HUES6 (cell line): ENCODE measurements around the gene ABCB1.
"Not testable (repeated sequence)": the region's sequence is repeated elsewhere in the genome, so short reads cannot be mapped to it uniquely, and the experiment has no call there.

ENCODE experiments used
- H3K27ac ChIP-seq: 2 replicates; pipeline ENCODE4 v1.7.0; 2013; ENCODE audit warnings: low read depth, mild to moderate bottlenecking, low read length, inconsistent platforms
- H3K27me3 ChIP-seq: 2 replicates; pipeline ENCODE4 v1.6.1; 2013; ENCODE audit warnings: low read length; ENCODE audit not compliant: control insufficient read depth, insufficient read depth
- H3K36me3 ChIP-seq: 2 replicates; pipeline ENCODE4 v1.6.1; 2013; ENCODE audit warnings: low read length; ENCODE audit not compliant: control insufficient read depth, insufficient read depth
- H3K4me1 ChIP-seq: 2 replicates; pipeline ENCODE4 v1.6.1; 2013; ENCODE audit warnings: low read length; ENCODE audit not compliant: control insufficient read depth, insufficient read depth
- H3K4me3 ChIP-seq: 2 replicates; pipeline ENCODE4 v1.5.1; 2013; ENCODE audit warnings: low read depth, low read length
- H3K9ac ChIP-seq: one replicate; pipeline ENCODE4 v1.6.1; 2013; ENCODE audit warnings: mild to moderate bottlenecking, low read length
- H3K9me3 ChIP-seq: 2 replicates; pipeline ENCODE4 v1.6.1; 2013; ENCODE audit warnings: low read depth, low read length; ENCODE audit not compliant: control insufficient read depth, insufficient read depth

Gene ABCB1

DNA sequence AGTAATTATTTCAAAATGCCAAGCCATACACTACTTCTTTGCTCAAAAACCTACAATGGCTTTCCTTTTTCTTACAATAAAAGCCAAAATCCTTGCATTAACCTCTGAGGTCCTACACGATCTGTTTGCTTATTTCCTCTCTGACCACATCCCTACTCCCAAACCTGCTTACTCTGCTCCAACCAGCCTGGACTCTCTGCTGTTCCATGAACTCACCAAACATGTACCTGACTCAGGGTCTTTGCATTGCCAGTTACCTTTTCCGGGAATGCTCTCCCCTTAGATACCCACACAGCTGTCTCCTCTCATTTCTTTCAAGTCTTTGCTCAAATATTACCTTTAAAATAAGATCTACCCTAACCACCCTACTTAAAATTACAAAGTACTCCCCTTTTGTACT is 127.5 kb downstream of the ABCB1 start:
- Histone ChIP-seq H3K4me1 (peaks cover 12% of the 10 kb centered on the region), H3K27ac (no peak overlapping the region), H3K36me3 (no peaks in the 10 kb centered on the region), H3K4me3 (no peak overlapping the region), H3K9ac (no peak overlapping the region), H3K27me3 (peaks cover 41% of the 10 kb centered on the region), H3K9me3 (no peaks in the 10 kb centered on the region)

GRCh38 chr7:87471473-87471872 is 129.2 kb downstream of the ABCB1 start:
- no peaks in the 10 kb centered on the region for H3K9me3 ChIP-seq
- H3K9ac ChIP-seq, result no peak overlapping the region
- H3K36me3 ChIP-seq, result no peaks in the 10 kb centered on the region
- H3K4me1 ChIP-seq, result peaks cover 12% of the 10 kb centered on the region
- peaks cover 27% of the 10 kb centered on the region for H3K27me3 ChIP-seq
- no peak overlapping the region for H3K4me3 ChIP-seq
- no peak overlapping the region for H3K27ac ChIP-seq

DNA sequence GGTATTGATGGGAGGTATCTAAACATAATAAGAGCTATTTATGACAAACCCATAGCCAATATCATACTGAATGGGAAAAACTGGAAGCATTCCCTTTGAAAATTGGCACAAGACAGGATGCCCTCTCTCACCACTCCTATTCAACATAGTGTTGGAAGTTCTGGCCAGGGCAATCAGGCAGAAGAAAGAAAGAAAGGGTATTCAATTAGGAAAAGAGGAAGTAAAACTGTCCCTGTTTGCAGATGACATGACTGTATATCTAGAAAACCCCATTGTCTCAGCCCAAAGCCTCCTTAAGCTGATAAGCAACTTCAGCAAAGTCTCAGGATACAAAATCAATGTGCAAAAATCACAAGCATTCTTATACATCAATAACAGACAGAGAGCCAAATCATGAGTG is 131.5 kb downstream of the ABCB1 start:
- H3K27me3 ChIP-seq, H3K4me3 ChIP-seq, H3K9ac ChIP-seq, H3K36me3 ChIP-seq, H3K27ac ChIP-seq, H3K9me3 ChIP-seq: not testable (repeated sequence)
- peaks cover 13% of the 10 kb centered on the region for H3K4me1 ChIP-seq

GRCh38 chr7:87465534-87465880 is 135.2 kb downstream of the ABCB1 start:
- H3K4me1 ChIP-seq, result peaks cover 13% of the 10 kb centered on the region
- H3K27ac ChIP-seq, H3K9ac ChIP-seq, H3K27me3 ChIP-seq, H3K36me3 ChIP-seq, H3K9me3 ChIP-seq: not testable (repeated sequence)
- peak overlapping the region; percentile 69 for H3K4me3 ChIP-seq

DNA sequence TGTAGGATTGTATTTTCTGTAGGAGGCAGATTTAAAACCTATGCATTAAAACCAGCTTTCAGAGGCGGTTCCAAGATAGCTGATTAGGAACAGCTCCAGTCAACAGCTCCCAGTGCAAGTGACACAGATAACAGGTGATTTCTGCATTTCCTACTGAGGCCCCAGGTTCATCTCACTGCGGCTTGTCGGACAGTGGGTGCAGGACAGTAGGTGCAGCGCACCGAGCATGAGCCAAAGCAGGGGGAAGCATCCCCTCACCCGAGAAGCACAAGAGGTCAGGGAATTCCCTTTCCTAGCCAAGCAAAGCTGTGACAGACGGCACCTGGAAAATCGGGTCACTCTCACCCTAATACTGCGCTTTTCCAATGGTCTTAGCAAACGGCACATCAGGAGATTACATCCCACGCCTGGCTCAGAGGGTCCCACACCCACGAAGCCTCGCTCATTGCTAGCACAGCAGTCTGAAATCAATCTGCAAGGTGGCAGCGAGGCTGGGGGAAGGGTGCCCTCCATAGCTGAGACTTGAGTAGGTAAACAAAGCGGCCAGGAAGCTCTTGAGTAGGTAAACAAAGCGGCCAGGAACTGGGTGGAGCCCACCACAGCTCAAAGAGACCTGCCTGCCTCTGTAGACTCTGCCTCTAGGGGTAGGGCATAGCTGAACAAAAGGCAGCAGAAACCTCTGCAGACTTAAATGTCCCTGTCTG is 135.7 kb downstream of the ABCB1 start:
- H3K4me3 ChIP-seq, result peak overlapping the region; percentile 69
- peak overlapping the region; percentile 78 for H3K9ac ChIP-seq
- H3K27ac ChIP-seq, H3K9me3 ChIP-seq, H3K27me3 ChIP-seq, H3K36me3 ChIP-seq: not testable (repeated sequence)
- H3K4me1 ChIP-seq, result peaks cover 13% of the 10 kb centered on the region

DNA sequence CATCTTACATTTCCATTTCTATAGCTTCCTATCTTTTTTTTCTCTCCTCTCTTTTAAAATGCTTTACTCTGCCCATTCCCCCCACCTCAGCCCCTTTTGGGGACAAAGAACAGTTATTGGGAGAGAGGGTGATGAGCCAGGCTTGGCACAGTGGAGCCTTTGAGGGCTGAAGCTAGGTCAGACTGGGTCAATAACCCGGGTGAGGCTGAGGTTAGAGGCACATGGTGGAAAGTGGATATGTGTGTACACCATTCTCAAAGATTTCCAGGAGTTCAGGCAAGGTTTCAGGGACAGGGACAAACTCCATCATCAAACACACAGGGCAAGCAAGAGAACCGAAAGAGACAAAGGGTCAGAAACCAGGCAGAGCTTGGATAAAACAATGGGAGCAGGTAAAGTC is 136.7 kb downstream of the ABCB1 start:
- Histone ChIP-seq H3K27me3 (no peaks in the 10 kb centered on the region), H3K9me3 (no peaks in the 10 kb centered on the region), H3K9ac (no peak overlapping the region), H3K27ac (no peak overlapping the region), H3K4me1 (peaks cover 13% of the 10 kb centered on the region), H3K4me3 (no peak overlapping the region), H3K36me3 (no peaks in the 10 kb centered on the region)

DNA sequence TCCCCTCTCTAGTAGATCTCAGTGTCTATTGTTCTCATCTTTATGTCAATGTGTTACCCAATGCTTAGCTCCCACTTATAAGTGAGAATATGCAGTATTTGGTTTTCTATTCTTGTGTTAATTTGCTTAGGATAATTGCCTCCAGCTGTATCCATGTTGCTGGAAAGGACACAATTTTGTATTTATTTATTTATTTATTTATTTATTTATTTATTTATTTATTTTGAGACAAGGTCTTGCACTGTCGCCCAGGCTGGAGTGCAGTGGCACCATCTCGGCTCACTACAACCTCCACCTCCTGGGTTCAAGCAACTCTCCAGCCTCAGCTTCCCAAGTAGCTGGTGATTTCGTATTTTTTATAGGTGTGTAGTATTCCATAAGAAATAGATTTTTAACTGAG is 140.2 kb downstream of the ABCB1 start:
- not testable (repeated sequence) for H3K9ac ChIP-seq, H3K4me3 ChIP-seq, H3K27ac ChIP-seq, H3K27me3 ChIP-seq, H3K9me3 ChIP-seq, H3K36me3 ChIP-seq
- peaks cover 21% of the 10 kb centered on the region for H3K4me1 ChIP-seq

DNA sequence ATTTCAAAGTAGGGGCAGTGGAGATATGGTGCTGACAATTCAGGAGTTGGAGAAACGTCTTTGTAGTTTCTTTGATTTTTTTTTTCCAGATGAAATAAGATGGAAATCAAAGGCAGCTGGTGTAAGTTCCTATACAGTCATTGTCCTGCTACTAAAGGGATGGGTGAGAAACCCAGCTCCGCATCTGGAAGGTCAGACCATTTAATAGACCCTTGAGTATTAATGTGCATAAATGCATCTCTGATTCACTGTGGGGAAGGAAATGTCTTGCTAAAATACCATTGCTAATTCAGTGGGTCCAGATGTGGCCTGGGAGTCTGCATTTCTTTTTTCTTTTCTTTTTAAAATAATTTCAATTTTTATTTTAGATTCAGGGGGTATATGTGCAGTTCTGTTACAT is 140.7 kb downstream of the ABCB1 start:
- Histone ChIP-seq H3K9me3 (no peaks in the 10 kb centered on the region), H3K36me3 (no peaks in the 10 kb centered on the region), H3K4me1 (peaks cover 17% of the 10 kb centered on the region), H3K27ac (no peak overlapping the region), H3K9ac (no peak overlapping the region), H3K4me3 (no peak overlapping the region), H3K27me3 (no peaks in the 10 kb centered on the region)

- peaks cover 12% of the 10 kb centered on the region; the same call in 1 of the 2 replicates for H3K4me1 ChIP-seq
- H3K4me3 ChIP-seq, result no peak overlapping the region
- no peaks in the 10 kb centered on the region for H3K27me3 ChIP-seq
- no peaks in the 10 kb centered on the region for H3K36me3 ChIP-seq
- H3K27ac ChIP-seq, result no peak overlapping the region
- no peak overlapping the region for H3K9ac ChIP-seq
- no peaks in the 10 kb centered on the region for H3K9me3 ChIP-seq
These were observed 142.5 kb downstream of the ABCB1 start for GRCh38 chr7:87458148-87458547.

DNA sequence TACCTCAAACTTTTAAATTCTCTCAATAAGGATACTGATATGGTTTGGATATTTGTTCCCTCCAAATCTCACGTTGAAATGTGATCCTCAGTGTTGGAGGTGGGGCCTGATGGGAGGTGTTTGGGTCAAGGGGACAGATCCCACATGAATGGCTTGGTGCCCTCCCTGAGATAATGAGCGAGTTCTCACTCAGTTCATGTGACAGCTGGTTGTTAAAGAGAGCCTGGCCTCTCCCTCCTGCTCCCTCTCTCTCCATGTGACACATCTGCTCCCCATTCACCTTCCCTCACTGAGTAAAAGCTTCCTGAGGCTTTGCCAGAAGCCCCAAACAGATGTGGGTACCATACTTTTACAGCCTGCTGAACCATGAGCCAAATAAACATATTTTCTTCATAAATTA is 144.4 kb downstream of the ABCB1 start:
- Histone ChIP-seq H3K9me3 (no peaks in the 10 kb centered on the region), H3K36me3 (no peaks in the 10 kb centered on the region), H3K4me1 (peaks cover 12% of the 10 kb centered on the region; the same call in 1 of the 2 replicates), H3K4me3 (no peak overlapping the region), H3K27ac (no peak overlapping the region), H3K27me3 (no peaks in the 10 kb centered on the region), H3K9ac (no peak overlapping the region)
